A549 (cell line): Measurements from ENCODE around the gene TTC16.

Source experiments
- CBX8 ChIP-seq: fragments of 200-600 bp; sonication (generic); IDR thresholded peaks from 2 replicates; pipeline ENCODE4 v1.6.1; 2016
- E2F6 ChIP-seq: IDR thresholded peaks from 2 replicates; pipeline ENCODE4 v1.6.1; 2012; ENCODE audit warnings: low read depth, borderline replicate concordance
- ESRRA ChIP-seq: fragments of 150-350 bp; IDR thresholded peaks from 2 replicates; pipeline ENCODE4 v1.6.1; 2014; ENCODE audit warnings: mild to moderate bottlenecking, low read length, borderline replicate concordance
- KDM1A ChIP-seq: fragments of 200-600 bp; sonication (generic); IDR thresholded peaks from 2 replicates; pipeline ENCODE4 v1.6.1; 2016; ENCODE audit warnings: low read depth, mild to moderate bottlenecking
- POLR2A ChIP-seq: IDR thresholded peaks from 2 replicates; pipeline ENCODE4 v1.6.1; 2012; ENCODE audit warnings: mild to moderate bottlenecking, low read length
- POLR2AphosphoS2 ChIP-seq: conservative IDR thresholded peaks from 2 replicates; pipeline ENCODE4 v1.6.1; 2012; ENCODE audit warnings: low read length, improper control_type of control experiment, inconsistent platforms
- RCOR1 ChIP-seq: fragments of 150-350 bp; IDR thresholded peaks from 2 replicates; pipeline ENCODE4 v1.6.1; 2014; ENCODE audit warnings: antibody characterized with exemption, low read length, low read depth
- REST ChIP-seq: fragments of 200-600 bp; sonication (generic); IDR thresholded peaks from 2 replicates; pipeline ENCODE4 v1.6.1; 2016; ENCODE audit warnings: antibody characterized with exemption, mild to moderate bottlenecking, moderate library complexity
- TFCP2L1 ChIP-seq: fragments of 250-450 bp; sonication (Bioruptor Pico); IDR thresholded peaks from 2 replicates; pipeline ENCODE4 v1.5.0; 2021; ENCODE audit warnings: mild to moderate bottlenecking
- TF ChIP-seq, protein P1 (sequence below): fragments of >200 bp; sonication (Bioruptor Twin); formaldehyde crosslinking; IDR thresholded peaks from 3 replicates; pipeline ENCODE4 v1.5.1; 2016

GRCh38 chr9:127684576-127684975 is 31.3 kb upstream of the TTC16 start:
- TF ChIP-seq E2F6: no peak
- no peak for TF ChIP-seq POLR2A
- TF ChIP-seq, protein P1, sequence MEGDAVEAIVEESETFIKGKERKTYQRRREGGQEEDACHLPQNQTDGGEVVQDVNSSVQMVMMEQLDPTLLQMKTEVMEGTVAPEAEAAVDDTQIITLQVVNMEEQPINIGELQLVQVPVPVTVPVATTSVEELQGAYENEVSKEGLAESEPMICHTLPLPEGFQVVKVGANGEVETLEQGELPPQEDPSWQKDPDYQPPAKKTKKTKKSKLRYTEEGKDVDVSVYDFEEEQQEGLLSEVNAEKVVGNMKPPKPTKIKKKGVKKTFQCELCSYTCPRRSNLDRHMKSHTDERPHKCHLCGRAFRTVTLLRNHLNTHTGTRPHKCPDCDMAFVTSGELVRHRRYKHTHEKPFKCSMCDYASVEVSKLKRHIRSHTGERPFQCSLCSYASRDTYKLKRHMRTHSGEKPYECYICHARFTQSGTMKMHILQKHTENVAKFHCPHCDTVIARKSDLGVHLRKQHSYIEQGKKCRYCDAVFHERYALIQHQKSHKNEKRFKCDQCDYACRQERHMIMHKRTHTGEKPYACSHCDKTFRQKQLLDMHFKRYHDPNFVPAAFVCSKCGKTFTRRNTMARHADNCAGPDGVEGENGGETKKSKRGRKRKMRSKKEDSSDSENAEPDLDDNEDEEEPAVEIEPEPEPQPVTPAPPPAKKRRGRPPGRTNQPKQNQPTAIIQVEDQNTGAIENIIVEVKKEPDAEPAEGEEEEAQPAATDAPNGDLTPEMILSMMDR: no peak
- TF ChIP-seq CBX8: no peak
- TF ChIP-seq POLR2AphosphoS2: no peak
- TF ChIP-seq REST: no peak
- no peak for TF ChIP-seq TFCP2L1 (CRISPR knock-in tag)
- TF ChIP-seq RCOR1: no peak
- no peak for TF ChIP-seq ESRRA
- no peak for TF ChIP-seq KDM1A
